Measurements from ENCODE around the gene ELOVL4.

ELOVL4 gene

DNA sequence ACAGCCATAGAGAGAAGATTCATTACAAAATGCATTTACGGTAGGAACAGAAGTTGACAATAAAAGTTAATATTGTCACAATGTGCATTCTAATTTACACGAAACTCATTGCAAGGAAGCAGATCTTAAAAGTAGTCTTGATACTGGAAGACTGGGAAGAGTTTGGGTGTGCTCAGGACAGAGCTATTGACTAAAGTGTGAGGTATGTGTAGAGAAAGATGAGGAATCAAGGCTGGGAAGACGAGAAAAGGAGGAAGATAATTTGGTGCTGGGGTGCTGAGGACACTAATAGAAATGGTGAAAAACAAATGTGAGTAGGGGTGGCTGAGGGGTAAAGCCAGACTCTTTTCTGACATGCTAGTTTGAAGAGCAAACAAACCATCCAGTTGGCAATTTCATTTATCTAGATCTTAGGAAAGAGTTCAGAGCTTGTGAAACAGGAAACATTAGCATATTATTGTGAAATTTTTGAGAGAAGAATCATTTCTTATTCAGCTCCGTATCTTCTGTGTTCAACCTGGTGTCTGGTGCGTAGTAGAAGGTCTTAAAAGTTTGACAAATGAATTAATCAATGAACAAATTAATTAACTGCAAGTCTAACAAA is 72.7 kb downstream of the ELOVL4 start:
- Mint-ChIP-seq H3K27me3 (peaks cover 54% of the 10 kb centered on the region), H3K27ac (no peak overlapping the region), H3K4me3 (no peak overlapping the region), H3K9me3 (peaks cover 3% of the 10 kb centered on the region), H3K36me3 (no peaks in the 10 kb centered on the region), H3K4me1 (peaks cover 5% of the 10 kb centered on the region)
- ATAC-seq = no peak

DNA sequence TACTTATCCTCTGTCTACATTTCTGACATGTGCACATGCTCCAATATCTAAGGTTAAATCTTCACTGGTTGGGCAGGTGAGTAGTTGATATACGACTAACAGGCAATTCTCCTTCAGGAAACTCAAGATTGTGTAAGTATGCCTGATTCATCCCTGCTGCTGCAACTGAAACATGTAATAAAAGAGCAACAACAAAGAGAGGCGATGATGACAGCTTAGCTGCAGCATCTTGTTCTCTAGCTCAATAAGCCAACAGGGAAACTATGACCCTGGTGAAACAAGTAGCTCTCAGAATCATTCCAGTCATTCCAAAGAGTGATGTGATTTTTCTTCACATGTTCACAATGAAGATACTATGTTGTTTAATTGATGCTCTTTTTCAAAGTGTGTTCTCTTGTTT is 74.4 kb downstream of the ELOVL4 start:
- no peak overlapping the region for H3K4me3 Mint-ChIP-seq
- no peaks in the 10 kb centered on the region for H3K9me3 Mint-ChIP-seq
- H3K27ac Mint-ChIP-seq = no peak overlapping the region
- peaks cover 56% of the 10 kb centered on the region for H3K27me3 Mint-ChIP-seq
- no peaks in the 10 kb centered on the region for H3K36me3 Mint-ChIP-seq
- H3K4me1 Mint-ChIP-seq = peaks cover 15% of the 10 kb centered on the region
- no peak for ATAC-seq

DNA sequence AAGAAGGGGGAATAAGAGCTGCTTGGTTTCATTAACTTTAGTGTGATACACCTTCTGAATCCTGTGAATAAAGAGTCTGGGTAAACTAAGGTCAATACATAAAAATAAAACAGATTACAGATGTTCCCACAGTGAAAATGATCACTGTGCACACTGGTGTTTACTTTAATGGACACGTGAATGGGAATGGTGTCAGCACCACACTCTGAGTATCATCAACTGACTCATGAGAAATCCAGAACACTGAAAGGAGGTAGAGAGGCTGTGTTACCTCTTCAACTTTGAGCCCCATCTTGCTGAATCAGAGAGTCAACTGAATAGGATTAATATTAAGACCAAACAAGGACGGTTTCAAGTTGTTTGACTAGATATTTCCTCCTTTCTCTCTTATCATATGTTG is 75.0 kb downstream of the ELOVL4 start:
- Mint-ChIP-seq H3K4me1 (peaks cover 15% of the 10 kb centered on the region), H3K36me3 (no peaks in the 10 kb centered on the region), H3K27me3 (peaks cover 55% of the 10 kb centered on the region), H3K27ac (no peak overlapping the region), H3K4me3 (no peak overlapping the region), H3K9me3 (no peaks in the 10 kb centered on the region)
- no peak for ATAC-seq

DNA sequence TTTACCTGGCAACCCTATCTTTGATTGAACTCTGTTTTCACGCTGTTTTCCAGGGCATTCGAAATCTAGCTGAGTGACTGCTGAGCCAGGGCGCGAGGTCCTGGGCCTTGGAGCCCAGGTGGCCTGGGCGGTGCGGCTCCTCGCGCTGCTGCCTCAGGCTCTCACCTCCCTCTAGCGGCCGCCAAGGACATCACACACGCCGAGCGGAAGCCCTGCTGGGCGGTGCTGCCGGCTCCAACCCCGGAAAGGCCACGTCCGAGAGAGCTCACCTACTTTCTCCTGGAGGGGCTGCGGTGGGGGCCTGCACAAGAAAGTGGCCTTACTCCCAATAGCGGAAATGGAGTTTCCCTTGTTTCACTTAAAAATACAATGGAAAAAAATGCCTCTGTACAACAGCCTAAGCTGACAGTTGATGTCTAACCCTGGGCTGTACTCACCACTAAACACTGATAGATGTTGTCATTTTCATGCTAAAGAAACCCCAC is 77.7 kb downstream of the ELOVL4 start:
- H3K27me3 Mint-ChIP-seq = peaks cover 29% of the 10 kb centered on the region
- H3K4me3 Mint-ChIP-seq = peak overlapping the region; percentile 48
- no peaks in the 10 kb centered on the region for H3K9me3 Mint-ChIP-seq
- H3K27ac Mint-ChIP-seq = peak overlapping the region; percentile 66
- H3K36me3 Mint-ChIP-seq = no peaks in the 10 kb centered on the region
- peak; percentile 96 for ATAC-seq
- H3K4me1 Mint-ChIP-seq = peaks cover 15% of the 10 kb centered on the region

DNA sequence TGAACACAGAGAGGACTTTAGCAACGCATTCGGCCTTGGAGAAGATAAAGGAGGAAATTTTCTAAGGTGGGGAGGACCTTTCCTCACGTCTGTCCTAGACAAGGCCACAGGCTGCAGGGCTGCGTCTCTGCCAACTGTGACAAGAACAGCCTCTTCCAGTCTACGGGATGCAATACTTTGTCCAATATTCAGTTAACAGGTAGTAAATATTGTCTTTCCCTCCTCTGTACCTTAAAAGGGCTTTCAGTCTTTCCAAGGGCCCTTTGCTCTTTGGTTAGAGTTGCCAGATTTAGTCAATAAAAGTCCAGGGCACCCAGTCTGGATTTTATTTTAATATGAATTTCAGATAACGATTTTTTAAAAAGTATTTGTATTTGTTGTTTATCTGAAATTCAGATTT is 78.2 kb downstream of the ELOVL4 start:
- peaks cover 15% of the 10 kb centered on the region for H3K4me1 Mint-ChIP-seq
- no peak overlapping the region for H3K4me3 Mint-ChIP-seq
- peak overlapping the region; percentile 66 for H3K27ac Mint-ChIP-seq
- H3K27me3 Mint-ChIP-seq = peaks cover 24% of the 10 kb centered on the region
- H3K9me3 Mint-ChIP-seq = no peaks in the 10 kb centered on the region
- no peaks in the 10 kb centered on the region for H3K36me3 Mint-ChIP-seq
- no peak for ATAC-seq

DNA sequence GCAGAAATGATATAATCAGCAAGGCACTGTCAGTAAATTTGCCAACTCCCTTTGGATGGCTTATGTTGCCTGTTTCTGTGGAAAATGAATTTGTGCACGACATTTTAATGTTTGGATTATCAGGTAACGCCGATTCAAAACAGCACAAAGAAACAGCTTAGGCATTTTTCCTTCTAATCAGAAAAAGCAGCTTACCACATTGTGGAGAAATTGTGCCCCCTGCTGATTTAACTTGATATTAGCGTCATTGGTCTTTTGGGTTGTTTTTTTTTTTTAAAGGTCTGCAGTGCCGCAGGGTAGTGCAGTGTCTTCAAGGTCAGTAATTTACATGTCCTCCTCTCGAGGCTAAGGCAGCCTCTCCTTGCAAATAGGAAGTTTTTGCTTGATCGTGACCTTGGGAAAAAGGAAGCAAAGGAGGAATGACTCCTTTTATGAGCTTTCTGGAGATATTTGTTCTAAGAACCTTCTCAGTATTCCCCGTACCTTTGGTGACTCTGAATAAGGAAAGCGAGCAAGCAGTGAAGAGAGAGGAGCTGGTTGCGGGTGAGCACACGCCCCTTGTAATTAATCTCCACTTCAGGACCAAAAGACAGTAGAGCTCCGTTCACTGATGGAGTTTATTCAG is 79.1 kb downstream of the ELOVL4 start:
- Mint-ChIP-seq H3K4me3 (no peak overlapping the region), H3K4me1 (peaks cover 15% of the 10 kb centered on the region), H3K27ac (no peak overlapping the region), H3K36me3 (no peaks in the 10 kb centered on the region), H3K9me3 (no peaks in the 10 kb centered on the region), H3K27me3 (peaks cover 23% of the 10 kb centered on the region)
- no peak for ATAC-seq
